ENCODE results near the gene GRIA3.

Gene GRIA3

DNA sequence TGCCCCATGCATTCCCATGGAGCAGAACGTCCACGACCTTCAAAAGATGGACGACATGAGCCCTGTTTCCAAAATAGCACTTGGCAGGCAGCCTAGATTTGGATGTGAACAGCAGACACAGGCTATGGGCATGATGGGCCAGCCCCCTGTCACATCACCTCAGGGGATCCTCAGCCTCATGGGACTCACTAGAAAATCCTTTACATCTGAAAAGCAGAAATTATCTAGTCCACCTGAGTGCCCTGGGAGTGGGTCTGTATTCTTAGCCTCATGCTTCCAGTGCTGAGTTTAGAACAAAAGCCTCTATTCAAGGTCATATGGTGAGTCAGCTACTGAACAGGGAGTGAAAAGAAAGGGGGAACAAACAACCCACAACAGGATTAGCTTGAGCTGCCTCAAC lies 35.8 kb downstream of the GRIA3 start:
- H3K79me2 ChIP-seq (ENCODE audit: insufficient read depth, low read length), result no peaks in the 10 kb centered on the region

GRCh38 chrX:123222920-123223319 lies 38.8 kb downstream of the GRIA3 start:
- ATAC-seq (ENCODE audit: insufficient read depth, low read depth) (no peak), DNase-seq (no peak)
- Histone ChIP-seq H3K36me3 (ENCODE audit: insufficient read depth, low read length) (no peaks in the 10 kb centered on the region), H3K4me1 (ENCODE audit: insufficient read depth, low read length) (no peaks in the 10 kb centered on the region), H3K4me3 (ENCODE audit: low read depth in 1 of 2, low read length in 2 of 2) (no peak overlapping the region), H3K27ac (ENCODE audit: low read length) (no peak overlapping the region), H3K79me2 (ENCODE audit: insufficient read depth, low read length) (no peaks in the 10 kb centered on the region), H3K9me3 (ENCODE audit: insufficient read depth, low read length, severe bottlenecking) (no peaks in the 10 kb centered on the region), H4K20me1 (ENCODE audit: insufficient read depth, low read length) (no peaks in the 10 kb centered on the region), H3K9ac (ENCODE audit: low read depth, low read length) (no peak overlapping the region), H3K4me2 (ENCODE audit: insufficient read depth, low read length) (no peak overlapping the region), H3K27me3 (ENCODE audit: insufficient read depth, low read length, poor library complexity) (no peaks in the 10 kb centered on the region), H2AFZ (ENCODE audit: low read depth, low read length) (no peak overlapping the region)
- TF ChIP-seq EZH2 (IDR thresholded peaks at IDR 0.05; ENCODE audit: borderline replicate concordance, low read depth, low read length, severe bottlenecking) (no peak), CTCF (IDR thresholded peaks at IDR 0.05; ENCODE audit: borderline replicate concordance, extremely low read depth, low read length, poor library complexity, severe bottlenecking) (no peak)

More for the DNA sequence above, 35.8 kb downstream of the GRIA3 start:
- Histone ChIP-seq H3K4me2 (ENCODE audit: insufficient read depth, low read length) (no peak overlapping the region), H3K9ac (ENCODE audit: low read depth, low read length) (no peak overlapping the region), H3K27me3 (ENCODE audit: insufficient read depth, low read length, poor library complexity) (no peaks in the 10 kb centered on the region), H4K20me1 (ENCODE audit: insufficient read depth, low read length) (no peaks in the 10 kb centered on the region), H3K27ac (ENCODE audit: low read length) (no peak overlapping the region), H3K4me1 (ENCODE audit: insufficient read depth, low read length) (no peaks in the 10 kb centered on the region), H2AFZ (ENCODE audit: low read depth, low read length) (no peak overlapping the region), H3K4me3 (ENCODE audit: low read depth in 1 of 2, low read length in 2 of 2) (no peak overlapping the region), H3K36me3 (ENCODE audit: insufficient read depth, low read length) (no peaks in the 10 kb centered on the region), H3K9me3 (ENCODE audit: insufficient read depth, low read length, severe bottlenecking) (no peaks in the 10 kb centered on the region)
- TF ChIP-seq EZH2 (IDR thresholded peaks at IDR 0.05; ENCODE audit: borderline replicate concordance, low read depth, low read length, severe bottlenecking), result no peak
- no peak for TF ChIP-seq CTCF (IDR thresholded peaks at IDR 0.05; ENCODE audit: borderline replicate concordance, extremely low read depth, low read length, poor library complexity, severe bottlenecking)
- ATAC-seq (ENCODE audit: insufficient read depth, low read depth) (no peak), DNase-seq (no peak)

GRCh38 chrX:123223409-123223808 lies 39.3 kb downstream of the GRIA3 start:
- Histone ChIP-seq H2AFZ (ENCODE audit: low read depth, low read length) (no peak overlapping the region), H4K20me1 (ENCODE audit: insufficient read depth, low read length) (no peaks in the 10 kb centered on the region), H3K27ac (ENCODE audit: low read length) (no peak overlapping the region), H3K4me1 (ENCODE audit: insufficient read depth, low read length) (no peaks in the 10 kb centered on the region), H3K9me3 (ENCODE audit: insufficient read depth, low read length, severe bottlenecking) (no peaks in the 10 kb centered on the region), H3K9ac (ENCODE audit: low read depth, low read length) (no peak overlapping the region), H3K4me2 (ENCODE audit: insufficient read depth, low read length) (no peak overlapping the region), H3K4me3 (ENCODE audit: low read depth in 1 of 2, low read length in 2 of 2) (no peak overlapping the region), H3K79me2 (ENCODE audit: insufficient read depth, low read length) (no peaks in the 10 kb centered on the region), H3K36me3 (ENCODE audit: insufficient read depth, low read length) (no peaks in the 10 kb centered on the region), H3K27me3 (ENCODE audit: insufficient read depth, low read length, poor library complexity) (no peaks in the 10 kb centered on the region)
- no peak for DNase-seq
- ATAC-seq (ENCODE audit: insufficient read depth, low read depth), result no peak
- TF ChIP-seq EZH2 (IDR thresholded peaks at IDR 0.05; ENCODE audit: borderline replicate concordance, low read depth, low read length, severe bottlenecking) (no peak), CTCF (IDR thresholded peaks at IDR 0.05; ENCODE audit: borderline replicate concordance, extremely low read depth, low read length, poor library complexity, severe bottlenecking) (no peak)

DNA sequence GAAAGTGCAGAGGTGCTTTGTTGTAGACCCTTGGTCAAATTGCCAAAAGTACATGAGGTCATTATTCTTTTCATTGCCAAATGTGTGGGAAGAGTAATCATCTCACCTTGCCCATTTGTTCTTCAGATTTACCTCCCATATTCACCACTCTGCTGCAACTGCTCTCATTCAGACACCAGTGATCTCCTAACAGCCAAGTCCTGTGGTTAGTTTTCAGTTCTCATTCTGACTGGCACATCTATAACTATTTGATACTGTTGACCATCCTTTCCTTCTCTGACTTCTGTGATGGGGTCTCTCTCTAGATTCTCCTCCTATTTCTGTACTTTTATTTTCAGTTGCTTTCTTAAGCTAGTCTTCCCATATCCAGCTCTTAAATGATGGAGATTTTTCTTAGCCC lies 39.8 kb downstream of the GRIA3 start:
- no peak overlapping the region for H3K4me3 ChIP-seq (ENCODE audit: low read depth in 1 of 2, low read length in 2 of 2)
- H4K20me1 ChIP-seq (ENCODE audit: insufficient read depth, low read length), result no peaks in the 10 kb centered on the region
- H3K9me3 ChIP-seq (ENCODE audit: insufficient read depth, low read length, severe bottlenecking), result no peaks in the 10 kb centered on the region
- H2AFZ ChIP-seq (ENCODE audit: low read depth, low read length), result no peak overlapping the region
- TF ChIP-seq CTCF (IDR thresholded peaks at IDR 0.05; ENCODE audit: borderline replicate concordance, extremely low read depth, low read length, poor library complexity, severe bottlenecking) (no peak), EZH2 (IDR thresholded peaks at IDR 0.05; ENCODE audit: borderline replicate concordance, low read depth, low read length, severe bottlenecking) (no peak)
- H3K27ac ChIP-seq (ENCODE audit: low read length), result no peak overlapping the region
- no peak overlapping the region for H3K4me2 ChIP-seq (ENCODE audit: insufficient read depth, low read length)
- no peaks in the 10 kb centered on the region for H3K27me3 ChIP-seq (ENCODE audit: insufficient read depth, low read length, poor library complexity)
- no peak for DNase-seq
- H3K4me1 ChIP-seq (ENCODE audit: insufficient read depth, low read length), result no peaks in the 10 kb centered on the region
- no peaks in the 10 kb centered on the region for H3K36me3 ChIP-seq (ENCODE audit: insufficient read depth, low read length)
- no peak overlapping the region for H3K9ac ChIP-seq (ENCODE audit: low read depth, low read length)
- no peak for ATAC-seq (ENCODE audit: insufficient read depth, low read depth)
- no peaks in the 10 kb centered on the region for H3K79me2 ChIP-seq (ENCODE audit: insufficient read depth, low read length)

Data from DND-41 (cell line).